Brain microvascular endothelial cell (primary cell): ENCODE results near the gene DRC3.

Experiments
- DNase-seq: peaks from one replicate; pipeline ENCODE4 v3.0.0-alpha.2; 2020
- H3K27ac ChIP-seq: fragments of 250-450 bp; sonication (Bioruptor Pico); 2 replicates; pipeline ENCODE4 v1.5.1; 2020; ENCODE audit warnings: mild to moderate bottlenecking, moderate library complexity
- H3K27me3 ChIP-seq: fragments of 250-450 bp; sonication (Bioruptor Pico); replicated peaks from 2 replicates; pipeline ENCODE4 v1.5.1; 2020; ENCODE audit warnings: mild to moderate bottlenecking
- H3K36me3 ChIP-seq: fragments of 250-450 bp; sonication (Bioruptor Pico); replicated peaks from 2 replicates; pipeline ENCODE4 v1.5.1; 2020; ENCODE audit warnings: mild to moderate bottlenecking
- H3K4me3 ChIP-seq: 2 replicates; pipeline ENCODE4 v1.5.1; 2011; ENCODE audit warnings: low read depth, mild to moderate bottlenecking, control low read depth, low read length, moderate library complexity
- in situ Hi-C: cut with HindIII; loops from 2 replicates; pipeline ENCODE4 v1.10.0; 2017; ENCODE audit warnings: low sequenced_read_pairs, low pct_ligation_motif_present
- TF ChIP-seq, protein P1 (sequence below): IDR thresholded peaks from 2 replicates; pipeline ENCODE4 v1.5.1; 2011; ENCODE audit warnings: low read depth, mild to moderate bottlenecking, moderate library complexity, low read length, control low read depth, inconsistent platforms; ENCODE audit errors: missing control alignments

The DRC3 gene

DNA sequence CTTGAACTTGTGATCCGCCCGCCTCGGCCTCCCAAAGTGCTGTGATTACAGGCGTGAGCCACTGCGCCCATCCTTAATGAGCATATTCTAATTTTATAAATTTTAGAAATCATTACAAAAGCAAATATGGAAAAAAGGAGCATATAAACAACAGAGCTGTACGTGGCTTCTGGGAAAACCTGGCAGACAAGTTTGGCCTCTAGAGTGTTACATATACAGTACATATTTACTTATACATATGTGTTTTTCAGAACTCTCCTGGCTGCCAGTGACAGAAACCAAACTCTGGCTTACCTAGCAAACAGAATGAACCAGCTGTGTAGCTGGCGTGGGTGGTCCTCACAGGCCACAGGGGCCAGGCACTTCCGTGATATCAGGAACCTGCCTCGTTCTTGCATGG is 10.1 kb downstream of the DRC3 start:
- Histone ChIP-seq H3K4me3 (no peak overlapping the region), H3K36me3 (no peaks in the 10 kb centered on the region), H3K27me3 (no peaks in the 10 kb centered on the region), H3K27ac (no peak overlapping the region)
- no peak for DNase-seq
- in situ Hi-C loops: no loop called here
- TF ChIP-seq, protein P1, sequence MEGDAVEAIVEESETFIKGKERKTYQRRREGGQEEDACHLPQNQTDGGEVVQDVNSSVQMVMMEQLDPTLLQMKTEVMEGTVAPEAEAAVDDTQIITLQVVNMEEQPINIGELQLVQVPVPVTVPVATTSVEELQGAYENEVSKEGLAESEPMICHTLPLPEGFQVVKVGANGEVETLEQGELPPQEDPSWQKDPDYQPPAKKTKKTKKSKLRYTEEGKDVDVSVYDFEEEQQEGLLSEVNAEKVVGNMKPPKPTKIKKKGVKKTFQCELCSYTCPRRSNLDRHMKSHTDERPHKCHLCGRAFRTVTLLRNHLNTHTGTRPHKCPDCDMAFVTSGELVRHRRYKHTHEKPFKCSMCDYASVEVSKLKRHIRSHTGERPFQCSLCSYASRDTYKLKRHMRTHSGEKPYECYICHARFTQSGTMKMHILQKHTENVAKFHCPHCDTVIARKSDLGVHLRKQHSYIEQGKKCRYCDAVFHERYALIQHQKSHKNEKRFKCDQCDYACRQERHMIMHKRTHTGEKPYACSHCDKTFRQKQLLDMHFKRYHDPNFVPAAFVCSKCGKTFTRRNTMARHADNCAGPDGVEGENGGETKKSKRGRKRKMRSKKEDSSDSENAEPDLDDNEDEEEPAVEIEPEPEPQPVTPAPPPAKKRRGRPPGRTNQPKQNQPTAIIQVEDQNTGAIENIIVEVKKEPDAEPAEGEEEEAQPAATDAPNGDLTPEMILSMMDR: no peak

DNA sequence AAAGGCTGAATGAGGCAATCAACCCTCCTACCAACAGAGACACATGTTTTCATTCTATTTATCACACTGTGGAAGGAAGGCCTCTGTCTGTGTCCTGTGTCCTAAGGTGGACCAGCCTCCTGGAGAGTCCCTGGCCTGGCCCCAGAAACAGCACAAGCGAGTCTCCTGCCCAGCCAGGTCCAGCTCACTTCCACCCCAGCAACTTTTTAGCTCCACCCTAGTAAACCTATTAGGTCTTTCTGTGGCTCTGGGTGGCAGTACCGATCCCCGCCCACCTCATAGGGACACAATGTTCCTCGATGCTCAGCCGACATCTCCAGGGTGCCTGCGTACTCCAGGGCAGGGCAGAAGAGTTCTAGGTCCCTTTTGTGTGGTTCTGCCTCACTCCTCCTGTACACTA is 10.7 kb downstream of the DRC3 start:
- in situ Hi-C loops: no loop called here
- Histone ChIP-seq H3K4me3 (no peak overlapping the region), H3K36me3 (no peaks in the 10 kb centered on the region), H3K27ac (no peak overlapping the region), H3K27me3 (no peaks in the 10 kb centered on the region)
- no peak for DNase-seq
- TF ChIP-seq, protein P1: no peak

DNA sequence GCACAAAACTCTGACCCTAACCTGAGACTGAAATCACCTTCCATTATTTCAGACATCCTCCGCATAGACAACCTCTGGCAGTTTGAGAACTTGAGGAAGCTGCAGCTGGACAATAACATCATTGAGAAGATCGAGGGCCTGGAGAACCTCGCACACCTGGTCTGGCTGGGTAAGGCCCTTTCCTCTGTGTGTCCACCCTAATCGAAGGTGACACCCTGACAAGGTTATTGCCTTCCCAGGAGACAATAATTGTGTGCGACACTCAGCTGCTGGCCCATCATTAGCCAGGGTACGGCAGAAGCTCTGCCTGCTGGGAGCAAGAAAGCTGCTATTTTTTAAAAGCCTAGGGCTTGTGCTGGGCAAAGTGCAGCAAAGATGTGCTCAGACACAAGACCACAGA is 11.1 kb downstream of the DRC3 start:
- Histone ChIP-seq H3K4me3 (no peak overlapping the region), H3K36me3 (no peaks in the 10 kb centered on the region), H3K27me3 (no peaks in the 10 kb centered on the region), H3K27ac (no peak overlapping the region)
- in situ Hi-C loops: no loop called here
- TF ChIP-seq, protein P1: no peak
- no peak for DNase-seq

DNA sequence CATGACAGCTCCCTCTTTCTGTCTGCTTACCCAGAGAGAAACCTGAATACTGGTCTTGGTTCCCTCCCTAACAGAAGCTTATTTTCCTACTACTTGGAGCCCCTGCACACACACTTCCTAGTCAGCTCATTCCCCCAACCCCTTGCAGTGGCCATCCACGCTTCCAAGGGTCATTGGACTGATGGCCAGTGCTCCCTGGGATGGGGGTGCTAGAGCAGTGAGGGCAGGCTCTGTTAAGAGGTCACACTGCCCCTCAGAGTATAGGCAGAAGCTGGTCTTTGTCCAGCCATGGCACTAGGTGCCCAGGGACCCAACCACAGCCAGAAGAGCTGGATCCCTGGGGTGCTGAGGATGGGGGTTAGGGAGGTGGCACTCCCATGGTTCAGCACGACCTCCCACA is 12.5 kb downstream of the DRC3 start:
- no peak for DNase-seq
- Histone ChIP-seq H3K27ac (no peak overlapping the region), H3K4me3 (no peak overlapping the region), H3K27me3 (no peaks in the 10 kb centered on the region), H3K36me3 (no peaks in the 10 kb centered on the region)
- TF ChIP-seq, protein P1: no peak
- in situ Hi-C loops: no loop called here

DNA sequence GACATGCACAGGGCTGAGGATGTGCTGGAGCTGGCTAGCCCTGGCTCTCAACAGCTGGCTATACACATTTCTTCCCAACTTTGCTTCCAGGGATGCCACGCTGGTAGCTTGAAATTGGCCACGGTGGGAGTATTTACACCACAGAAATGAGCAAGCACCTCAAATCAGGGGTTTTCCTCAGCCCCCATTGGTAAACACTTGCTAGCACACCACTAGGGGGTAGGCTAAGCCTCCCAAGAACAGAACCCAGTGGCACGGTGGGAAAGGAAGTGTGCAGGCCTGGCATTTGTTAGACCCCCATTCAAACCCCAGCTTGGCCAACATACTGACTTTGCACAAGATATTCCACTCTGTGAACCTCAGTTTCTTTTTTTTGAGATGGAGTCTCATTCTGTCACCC is 12.9 kb downstream of the DRC3 start:
- no peak overlapping the region for H3K27ac ChIP-seq
- in situ Hi-C loops: no loop called here
- DNase-seq: no peak
- H3K4me3 ChIP-seq: no peak overlapping the region
- H3K27me3 ChIP-seq: no peaks in the 10 kb centered on the region
- no peaks in the 10 kb centered on the region for H3K36me3 ChIP-seq
- TF ChIP-seq, protein P1: peak; percentile 64

DNA sequence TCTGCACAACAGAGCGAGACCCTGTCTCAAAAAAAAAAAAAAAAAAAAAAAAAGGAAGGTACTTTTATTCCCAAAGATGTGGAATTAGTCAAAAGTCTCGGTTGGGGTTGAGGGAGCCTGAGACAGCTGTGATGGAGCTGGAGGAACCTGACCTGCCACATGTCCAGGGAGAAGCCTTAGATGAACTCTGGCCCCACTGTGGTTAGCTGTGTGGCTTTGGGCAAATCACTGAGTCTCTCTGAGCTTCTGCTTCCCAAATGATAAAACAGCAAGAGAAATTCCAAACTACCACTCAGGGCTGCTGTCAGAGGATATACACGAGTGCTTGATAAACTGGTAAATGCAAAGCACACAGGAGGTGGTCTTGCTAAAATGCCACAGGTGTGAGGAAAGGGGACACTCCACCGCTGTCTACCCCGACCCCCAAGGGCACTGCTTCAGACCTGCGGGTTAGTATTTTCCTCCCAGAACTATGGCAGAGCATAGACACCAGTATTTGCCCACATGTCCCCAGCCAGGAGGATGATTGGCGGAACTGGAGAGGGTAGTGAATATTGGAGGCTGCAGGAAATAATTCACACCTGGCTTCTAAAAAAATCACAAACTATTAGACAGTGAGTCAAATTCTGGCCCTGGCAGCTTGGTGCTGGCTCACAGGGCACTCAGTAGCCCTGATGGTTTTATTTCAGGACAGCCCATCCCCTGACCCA is 14.7 kb downstream of the DRC3 start:
- no peak overlapping the region for H3K27ac ChIP-seq
- DNase-seq: no peak
- no peaks in the 10 kb centered on the region for H3K36me3 ChIP-seq
- in situ Hi-C loops: no loop called here
- no peaks in the 10 kb centered on the region for H3K27me3 ChIP-seq
- H3K4me3 ChIP-seq: no peak overlapping the region
- TF ChIP-seq, protein P1: no peak
